T follicular helper cell (primary cell): Measurements from ENCODE around the gene EDC4.
"Not testable (repeated sequence)": the region's sequence is repeated elsewhere in the genome, so short reads cannot be mapped to it uniquely, and the experiment has no call there.

Source experiments
- DNase-seq: peaks from one replicate; pipeline ENCODE4 v3.0.0-alpha.2; 2020; ENCODE audit warnings: low read depth

Gene EDC4

GRCh38 chr16:67909056-67909742 is 36.3 kb downstream of the EDC4 start:
- DNase-seq, result no peak

- no peak for DNase-seq
Observed at GRCh38 chr16:67910158-67910557, 37.3 kb downstream of the EDC4 start.

- DNase-seq, result no peak
Observed at GRCh38 chr16:67914758-67915495, 42.1 kb downstream of the EDC4 start.

GRCh38 chr16:67915496-67915769 is 42.6 kb downstream of the EDC4 start:
- DNase-seq, result not testable (repeated sequence)

GRCh38 chr16:67915831-67916723 is 43.2 kb downstream of the EDC4 start:
- no peak for DNase-seq

GRCh38 chr16:67917140-67917851 is 44.4 kb downstream of the EDC4 start:
- no peak for DNase-seq

- no peak for DNase-seq
Observed at GRCh38 chr16:67917852-67918236, 45.0 kb downstream of the EDC4 start.

- DNase-seq, result no peak
Observed at GRCh38 chr16:67919622-67920221, 46.9 kb downstream of the EDC4 start.

GRCh38 chr16:67922221-67922620 is 49.4 kb downstream of the EDC4 start:
- DNase-seq, result no peak

- DNase-seq, result no peak
Observed at GRCh38 chr16:67922740-67923139, 49.9 kb downstream of the EDC4 start.

GRCh38 chr16:67923414-67924116 is 50.7 kb downstream of the EDC4 start:
- no peak for DNase-seq

GRCh38 chr16:67924140-67924906 is 51.5 kb downstream of the EDC4 start:
- DNase-seq, result no peak

- no peak for DNase-seq
Observed at GRCh38 chr16:67926181-67926750, 53.4 kb downstream of the EDC4 start.

- DNase-seq, result no peak
Observed at GRCh38 chr16:67927131-67927941, 54.5 kb downstream of the EDC4 start.

- DNase-seq, result no peak
Observed at GRCh38 chr16:67928147-67928546, 55.3 kb downstream of the EDC4 start.

GRCh38 chr16:67928561-67929364 is 55.9 kb downstream of the EDC4 start:
- peak; percentile 61 for DNase-seq

GRCh38 chr16:67930191-67930590 is 57.3 kb downstream of the EDC4 start:
- no peak for DNase-seq

- no peak for DNase-seq
Observed at GRCh38 chr16:67930678-67931211, 57.9 kb downstream of the EDC4 start.
